HG03196 (cell line): ENCODE data around the gene ZNF619.
A peak's percentile ranks its signal among the peaks of the same experiment; 100 is the strongest.

ENCODE experiments used
- ATAC-seq: cut with Tn5 transposase; IDR thresholded peaks from one replicate; pipeline ENCODE4 v1.9.1; 2021; ENCODE audit not compliant: unreplicated experiment

The ZNF619 gene

DNA sequence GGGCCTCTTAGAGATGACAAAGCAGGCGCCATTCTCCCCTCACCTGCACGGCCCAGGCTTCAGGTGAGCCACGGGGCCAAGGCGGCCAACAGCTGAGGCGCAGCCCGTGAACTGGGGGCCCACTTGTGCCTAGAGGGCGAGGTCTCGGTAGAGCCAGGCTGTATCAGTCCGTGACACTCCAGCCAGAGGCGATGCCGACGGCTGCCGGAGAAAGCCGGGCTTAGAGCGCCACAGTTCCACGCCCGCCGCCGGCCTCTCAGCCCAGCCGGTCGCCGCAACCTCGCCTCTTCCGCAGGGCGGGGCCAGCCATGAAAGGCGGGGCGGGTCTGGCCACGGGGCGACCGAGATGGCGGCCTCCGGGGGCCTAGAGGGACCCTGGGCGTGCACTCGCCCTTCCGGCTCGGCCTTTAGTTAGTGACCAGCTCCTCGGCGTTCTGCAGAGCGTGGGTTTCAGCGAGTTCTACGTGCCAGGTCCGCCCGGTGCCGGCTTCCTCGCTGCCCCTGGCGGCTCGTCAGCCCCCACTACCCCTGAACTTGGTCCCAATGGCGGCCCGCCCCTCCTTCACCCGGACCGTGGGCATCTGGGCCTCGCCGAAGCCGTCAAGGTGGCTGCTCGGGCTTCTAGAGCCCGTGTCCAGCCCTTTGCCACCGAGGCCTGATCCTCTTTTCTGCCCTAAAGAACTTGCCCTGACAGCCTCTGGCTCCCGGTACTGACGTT, 47.8 kb downstream of the ZNF619 start, which contains the start of gene ZNF621:
Gene ZNF621 (plus strand): TSS at position 393 of the 718 bp plus-strand sequence. CDS start 881 bp downstream, outside the sequence.
- ATAC-seq, result peak; percentile 99

DNA sequence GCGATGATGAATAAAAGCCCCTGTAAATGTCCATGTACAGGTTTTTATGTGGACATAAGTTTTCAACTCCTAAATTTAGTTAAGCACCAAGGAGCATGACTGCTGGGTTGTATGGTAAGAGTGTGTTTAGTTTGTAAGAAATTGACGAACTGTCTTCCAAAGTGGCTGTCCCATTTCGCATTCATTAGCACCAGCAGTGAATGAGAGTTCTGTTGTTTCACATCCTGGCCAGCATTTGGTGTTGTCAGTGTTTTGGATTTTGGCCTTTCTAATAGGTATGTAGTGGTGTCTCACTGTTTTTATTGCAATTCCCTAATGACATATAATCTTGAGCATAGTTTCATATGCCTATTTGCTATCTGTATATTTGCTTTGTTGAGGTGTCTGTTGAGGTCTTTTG, 51.5 kb downstream of the ZNF619 start:
- no peak for ATAC-seq

- ATAC-seq, result no peak
Measured at GRCh38 chr3:40532252-40532651, 55.3 kb downstream of the ZNF619 start.

DNA sequence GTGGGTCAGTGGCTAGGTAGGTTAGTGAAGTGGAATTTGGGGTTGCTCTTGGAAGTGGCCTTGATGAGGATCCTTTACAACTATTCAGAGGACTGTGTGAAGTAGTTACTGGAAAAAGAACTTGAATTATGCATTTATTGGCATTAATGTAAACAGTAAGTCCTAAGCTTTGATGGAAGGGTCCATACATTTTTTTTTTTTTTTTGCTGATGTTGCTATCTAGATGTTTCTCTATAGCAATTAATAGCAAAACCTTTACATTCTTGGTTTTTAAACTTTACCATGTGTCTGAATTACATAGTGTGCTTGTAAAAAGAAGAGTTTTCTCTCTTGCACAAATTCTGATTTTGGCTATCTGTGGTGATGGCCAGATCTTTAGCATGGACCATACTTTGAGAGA, 57.4 kb downstream of the ZNF619 start:
- ATAC-seq, result no peak
